PFSK-1 (cell line): ENCODE results near the gene LRCH1.

Experiments
- POLR2AphosphoS5 ChIP-seq: IDR thresholded peaks from 2 replicates; pipeline ENCODE4 v1.6.1; 2012; ENCODE audit warnings: low read depth, mild to moderate bottlenecking, control low read depth, low read length, moderate library complexity
- SIN3A ChIP-seq: IDR thresholded peaks from 2 replicates; pipeline ENCODE4 v1.6.1; 2012; ENCODE audit warnings: mild to moderate bottlenecking, low read length, moderate library complexity, borderline replicate concordance; ENCODE audit not compliant: insufficient read depth
- TAF1 ChIP-seq: IDR thresholded peaks from 2 replicates; pipeline ENCODE4 v1.6.1; 2012; ENCODE audit warnings: low read length, control low read depth, borderline replicate concordance; ENCODE audit not compliant: insufficient read depth
- TF ChIP-seq, protein P1 (sequence below), 2 experiments: IDR thresholded peaks; 2 replicates each; pipeline versions ENCODE4 v1.6.1 to v1.8.0; 2011 to 2012; ENCODE audit warnings: low read depth in 2 of 2, low read length in 2 of 2, control low read depth in 1 of 2, inconsistent platforms in 1 of 2, mild to moderate bottlenecking in 1 of 2, moderate library complexity in 1 of 2; ENCODE audit not compliant: insufficient read depth in 1 of 2

DNA sequence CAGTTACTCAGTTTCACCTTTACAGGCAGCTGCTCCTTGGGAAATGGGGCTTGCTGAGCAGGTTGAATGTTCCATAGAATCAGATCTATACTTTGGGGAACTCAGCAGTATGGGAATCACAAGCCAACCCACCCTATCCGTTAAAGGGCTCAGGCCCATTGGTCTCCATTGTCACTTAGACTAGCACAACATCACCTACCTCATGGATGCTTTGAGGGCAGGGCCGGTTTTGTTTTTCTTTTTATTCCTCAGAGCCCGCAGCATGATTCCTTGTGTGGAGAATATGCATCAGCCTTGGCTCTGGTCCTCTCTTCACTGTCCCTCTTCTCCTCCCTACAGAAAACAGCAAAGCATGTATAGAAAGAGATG lies 48.0 kb downstream of the LRCH1 start:
- TF ChIP-seq POLR2AphosphoS5: no peak
- TF ChIP-seq TAF1: no peak
- TF ChIP-seq, protein P1, sequence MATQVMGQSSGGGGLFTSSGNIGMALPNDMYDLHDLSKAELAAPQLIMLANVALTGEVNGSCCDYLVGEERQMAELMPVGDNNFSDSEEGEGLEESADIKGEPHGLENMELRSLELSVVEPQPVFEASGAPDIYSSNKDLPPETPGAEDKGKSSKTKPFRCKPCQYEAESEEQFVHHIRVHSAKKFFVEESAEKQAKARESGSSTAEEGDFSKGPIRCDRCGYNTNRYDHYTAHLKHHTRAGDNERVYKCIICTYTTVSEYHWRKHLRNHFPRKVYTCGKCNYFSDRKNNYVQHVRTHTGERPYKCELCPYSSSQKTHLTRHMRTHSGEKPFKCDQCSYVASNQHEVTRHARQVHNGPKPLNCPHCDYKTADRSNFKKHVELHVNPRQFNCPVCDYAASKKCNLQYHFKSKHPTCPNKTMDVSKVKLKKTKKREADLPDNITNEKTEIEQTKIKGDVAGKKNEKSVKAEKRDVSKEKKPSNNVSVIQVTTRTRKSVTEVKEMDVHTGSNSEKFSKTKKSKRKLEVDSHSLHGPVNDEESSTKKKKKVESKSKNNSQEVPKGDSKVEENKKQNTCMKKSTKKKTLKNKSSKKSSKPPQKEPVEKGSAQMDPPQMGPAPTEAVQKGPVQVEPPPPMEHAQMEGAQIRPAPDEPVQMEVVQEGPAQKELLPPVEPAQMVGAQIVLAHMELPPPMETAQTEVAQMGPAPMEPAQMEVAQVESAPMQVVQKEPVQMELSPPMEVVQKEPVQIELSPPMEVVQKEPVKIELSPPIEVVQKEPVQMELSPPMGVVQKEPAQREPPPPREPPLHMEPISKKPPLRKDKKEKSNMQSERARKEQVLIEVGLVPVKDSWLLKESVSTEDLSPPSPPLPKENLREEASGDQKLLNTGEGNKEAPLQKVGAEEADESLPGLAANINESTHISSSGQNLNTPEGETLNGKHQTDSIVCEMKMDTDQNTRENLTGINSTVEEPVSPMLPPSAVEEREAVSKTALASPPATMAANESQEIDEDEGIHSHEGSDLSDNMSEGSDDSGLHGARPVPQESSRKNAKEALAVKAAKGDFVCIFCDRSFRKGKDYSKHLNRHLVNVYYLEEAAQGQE (IDR thresholded peaks at IDR 0.05; ENCODE audit: insufficient read depth in 1 of 2, low read depth in 2 of 2, low read length in 2 of 2): no peak
- no peak for TF ChIP-seq SIN3A
